ENCODE data around the gene PSTPIP2.

The PSTPIP2 gene

DNA sequence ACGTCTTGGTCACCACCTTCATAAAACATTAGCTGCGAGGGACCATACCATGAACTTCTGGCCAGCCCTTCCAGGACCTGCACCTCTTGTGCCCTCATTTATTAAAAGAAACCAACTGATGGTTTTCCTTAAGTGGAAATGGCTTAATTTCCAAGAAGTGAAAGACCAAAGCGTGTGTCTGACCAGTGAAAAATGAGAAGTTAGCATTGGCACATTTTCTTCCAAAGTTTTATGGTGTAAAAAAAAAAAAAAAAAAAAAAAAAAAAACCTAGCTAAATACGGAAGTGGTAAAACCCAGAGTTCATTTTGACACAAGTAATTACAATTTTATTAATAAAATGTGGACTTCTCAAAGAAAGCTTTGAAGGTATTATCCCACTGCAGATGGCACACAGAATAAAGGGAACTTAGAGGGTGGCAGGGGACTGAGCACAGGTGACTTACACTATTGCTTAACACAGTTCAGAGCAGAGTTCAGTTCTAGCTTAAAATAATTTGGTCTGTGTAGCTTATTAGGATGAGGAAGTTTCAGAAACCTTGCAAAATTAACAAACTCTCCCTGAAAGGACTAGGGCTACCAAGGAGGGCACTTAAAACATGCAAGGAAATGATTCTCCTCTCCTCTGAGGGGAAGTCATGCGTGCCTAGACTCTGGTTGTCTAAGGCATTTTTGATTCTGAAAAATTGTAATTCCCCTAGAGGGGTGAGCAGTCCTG lies 62.8 kb downstream of the PSTPIP2 start:
- H3K9me3 ChIP-seq (ENCODE audit: control insufficient read depth, insufficient read depth, low read length) = no peaks in the 10 kb centered on the region
- no peaks in the 10 kb centered on the region for H3F3A ChIP-seq (ENCODE audit: control insufficient read depth, insufficient read depth)
- H3K79me2 ChIP-seq (ENCODE audit: control insufficient read depth, low read length) = no peaks in the 10 kb centered on the region
- no peaks in the 10 kb centered on the region for H3K36me3 ChIP-seq (ENCODE audit: control insufficient read depth, low read length)
- H3K4me3 ChIP-seq (ENCODE audit: low read length) = no peak overlapping the region
- no peak overlapping the region for H3K4me2 ChIP-seq (ENCODE audit: low read length)
- no peak overlapping the region for H3K27ac ChIP-seq (ENCODE audit: low read depth, low read length)
- peaks cover 17% of the 10 kb centered on the region for H3K4me1 ChIP-seq (ENCODE audit: control insufficient read depth, low read length)
- H4K20me1 ChIP-seq (ENCODE audit: control insufficient read depth, insufficient read depth, low read depth, low read length) = no peaks in the 10 kb centered on the region
- H3K9me2 ChIP-seq (replicated peaks; ENCODE audit: control insufficient read depth, low read length) = no peaks in the 10 kb centered on the region
- TF ChIP-seq, protein P1, sequence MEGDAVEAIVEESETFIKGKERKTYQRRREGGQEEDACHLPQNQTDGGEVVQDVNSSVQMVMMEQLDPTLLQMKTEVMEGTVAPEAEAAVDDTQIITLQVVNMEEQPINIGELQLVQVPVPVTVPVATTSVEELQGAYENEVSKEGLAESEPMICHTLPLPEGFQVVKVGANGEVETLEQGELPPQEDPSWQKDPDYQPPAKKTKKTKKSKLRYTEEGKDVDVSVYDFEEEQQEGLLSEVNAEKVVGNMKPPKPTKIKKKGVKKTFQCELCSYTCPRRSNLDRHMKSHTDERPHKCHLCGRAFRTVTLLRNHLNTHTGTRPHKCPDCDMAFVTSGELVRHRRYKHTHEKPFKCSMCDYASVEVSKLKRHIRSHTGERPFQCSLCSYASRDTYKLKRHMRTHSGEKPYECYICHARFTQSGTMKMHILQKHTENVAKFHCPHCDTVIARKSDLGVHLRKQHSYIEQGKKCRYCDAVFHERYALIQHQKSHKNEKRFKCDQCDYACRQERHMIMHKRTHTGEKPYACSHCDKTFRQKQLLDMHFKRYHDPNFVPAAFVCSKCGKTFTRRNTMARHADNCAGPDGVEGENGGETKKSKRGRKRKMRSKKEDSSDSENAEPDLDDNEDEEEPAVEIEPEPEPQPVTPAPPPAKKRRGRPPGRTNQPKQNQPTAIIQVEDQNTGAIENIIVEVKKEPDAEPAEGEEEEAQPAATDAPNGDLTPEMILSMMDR (IDR thresholded peaks at IDR 0.05; ENCODE audit: low read depth, low read length, poor library complexity, severe bottlenecking) = no peak
- no peak for TF ChIP-seq EZH2phosphoT487 (IDR thresholded peaks at IDR 0.05; ENCODE audit: borderline replicate concordance, low read length)
- no peaks in the 10 kb centered on the region for H3K27me3 ChIP-seq (ENCODE audit: control insufficient read depth, low read length)

GRCh38 chr18:46008531-46008930 lies 63.5 kb downstream of the PSTPIP2 start:
- Histone ChIP-seq H3K4me2 (ENCODE audit: low read length) (no peak overlapping the region), H3K4me1 (ENCODE audit: control insufficient read depth, low read length) (peaks cover 9% of the 10 kb centered on the region), H3K27me3 (ENCODE audit: control insufficient read depth, low read length) (no peaks in the 10 kb centered on the region), H3K27ac (ENCODE audit: low read depth, low read length) (no peak overlapping the region), H3K4me3 (ENCODE audit: low read length) (no peak overlapping the region), H3K79me2 (ENCODE audit: control insufficient read depth, low read length) (no peaks in the 10 kb centered on the region), H3K9me3 (ENCODE audit: control insufficient read depth, insufficient read depth, low read length) (no peaks in the 10 kb centered on the region), H4K20me1 (ENCODE audit: control insufficient read depth, insufficient read depth, low read depth, low read length) (no peaks in the 10 kb centered on the region), H3K36me3 (ENCODE audit: control insufficient read depth, low read length) (no peaks in the 10 kb centered on the region), H3K9me2 (replicated peaks; ENCODE audit: control insufficient read depth, low read length) (no peaks in the 10 kb centered on the region), H3F3A (ENCODE audit: control insufficient read depth, insufficient read depth) (no peaks in the 10 kb centered on the region)
- TF ChIP-seq, protein P1 (IDR thresholded peaks at IDR 0.05; ENCODE audit: low read depth, low read length, poor library complexity, severe bottlenecking) = no peak
- no peak for TF ChIP-seq EZH2phosphoT487 (IDR thresholded peaks at IDR 0.05; ENCODE audit: borderline replicate concordance, low read length)

DNA sequence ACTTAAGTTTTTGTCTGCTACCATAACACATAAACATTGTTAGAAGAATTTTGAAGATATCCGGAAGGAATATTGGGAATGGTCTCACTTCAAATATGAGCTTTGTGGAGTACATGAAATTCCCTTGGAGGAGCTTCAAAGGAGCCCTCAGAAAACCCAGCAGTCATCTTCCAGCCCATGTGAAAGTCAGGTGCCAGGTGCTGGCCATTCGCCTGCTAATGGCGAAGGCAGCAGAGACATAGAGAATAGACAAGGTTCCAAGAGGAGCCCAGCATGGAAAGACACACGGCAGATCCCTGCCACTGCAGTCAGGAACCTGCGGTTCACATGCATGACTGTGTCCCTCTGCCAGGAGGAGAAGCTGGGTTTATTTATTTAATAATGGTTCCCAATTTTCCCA lies 64.9 kb downstream of the PSTPIP2 start:
- Histone ChIP-seq H3K9me3 (ENCODE audit: control insufficient read depth, insufficient read depth, low read length) (no peaks in the 10 kb centered on the region), H3K4me1 (ENCODE audit: control insufficient read depth, low read length) (0 out of 2 replicates have a peak, but pooled peaks cover 4% of the 10 kb centered on the region), H3K4me2 (ENCODE audit: low read length) (no peak overlapping the region), H3K27ac (ENCODE audit: low read depth, low read length) (no peak overlapping the region), H3K36me3 (ENCODE audit: control insufficient read depth, low read length) (no peaks in the 10 kb centered on the region), H3K27me3 (ENCODE audit: control insufficient read depth, low read length) (no peaks in the 10 kb centered on the region), H3K4me3 (ENCODE audit: low read length) (no peak overlapping the region), H3K9me2 (replicated peaks; ENCODE audit: control insufficient read depth, low read length) (no peaks in the 10 kb centered on the region), H3K79me2 (ENCODE audit: control insufficient read depth, low read length) (no peaks in the 10 kb centered on the region), H3F3A (ENCODE audit: control insufficient read depth, insufficient read depth) (no peaks in the 10 kb centered on the region), H4K20me1 (ENCODE audit: control insufficient read depth, insufficient read depth, low read depth, low read length) (no peaks in the 10 kb centered on the region)
- TF ChIP-seq, protein P1 (IDR thresholded peaks at IDR 0.05; ENCODE audit: low read depth, low read length, poor library complexity, severe bottlenecking) = no peak
- no peak for TF ChIP-seq EZH2phosphoT487 (IDR thresholded peaks at IDR 0.05; ENCODE audit: borderline replicate concordance, low read length)
